Omental fat pad (tissue), 4 donors: ENCODE results near the gene TNFSF13B. TPM values are rescaled to one million over a fixed set of nuclear protein-coding genes. Genes with fewer than 3 reads are reported as not detected.
"Not testable (repeated sequence)": the region's sequence is repeated elsewhere in the genome, so short reads cannot be mapped to it uniquely, and the experiment has no call there.

Experiments
- ATAC-seq: fragments of 150-250 bp; one replicate; pipeline ENCODE4 v1.9.1; 2016; ENCODE audit warnings: mild to moderate bottlenecking, moderate library complexity; ENCODE audit not compliant: low FRiP score
- DNase-seq: peaks from one replicate; pipeline ENCODE4 v3.0.0-alpha.2; 2019; ENCODE audit warnings: low spot score
- total RNA-seq, 4 donors: library from RNA; depleted of rRNA; stranded (reverse); fragments of >200 nt; gene quantifications; one replicate each; pipeline ENCODE4 v1.1.0, GENCODE V29; 2016
- TF ChIP-seq, protein P1 (sequence below), 3 donors: fragments of 450-650 bp; IDR thresholded peaks; one replicate each; pipeline ENCODE4 v1.5.1; 2016 to 2017; ENCODE audit warnings: antibody characterized with exemption in 3 of 3, mild to moderate bottlenecking in 3 of 3, moderate library complexity in 2 of 3

TNFSF13B gene
- total RNA-seq, 4 donors from 2014 or later = 4.7 to 15.6 (median 6.6) TPM

GRCh38 chr13:108230377-108230776, 39.1 kb upstream of the TNFSF13B start:
- TF ChIP-seq, protein P1, sequence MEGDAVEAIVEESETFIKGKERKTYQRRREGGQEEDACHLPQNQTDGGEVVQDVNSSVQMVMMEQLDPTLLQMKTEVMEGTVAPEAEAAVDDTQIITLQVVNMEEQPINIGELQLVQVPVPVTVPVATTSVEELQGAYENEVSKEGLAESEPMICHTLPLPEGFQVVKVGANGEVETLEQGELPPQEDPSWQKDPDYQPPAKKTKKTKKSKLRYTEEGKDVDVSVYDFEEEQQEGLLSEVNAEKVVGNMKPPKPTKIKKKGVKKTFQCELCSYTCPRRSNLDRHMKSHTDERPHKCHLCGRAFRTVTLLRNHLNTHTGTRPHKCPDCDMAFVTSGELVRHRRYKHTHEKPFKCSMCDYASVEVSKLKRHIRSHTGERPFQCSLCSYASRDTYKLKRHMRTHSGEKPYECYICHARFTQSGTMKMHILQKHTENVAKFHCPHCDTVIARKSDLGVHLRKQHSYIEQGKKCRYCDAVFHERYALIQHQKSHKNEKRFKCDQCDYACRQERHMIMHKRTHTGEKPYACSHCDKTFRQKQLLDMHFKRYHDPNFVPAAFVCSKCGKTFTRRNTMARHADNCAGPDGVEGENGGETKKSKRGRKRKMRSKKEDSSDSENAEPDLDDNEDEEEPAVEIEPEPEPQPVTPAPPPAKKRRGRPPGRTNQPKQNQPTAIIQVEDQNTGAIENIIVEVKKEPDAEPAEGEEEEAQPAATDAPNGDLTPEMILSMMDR (IDR thresholded peaks at IDR 0.05) = no peak
- DNase-seq (no peak), ATAC-seq (no peak)

DNA sequence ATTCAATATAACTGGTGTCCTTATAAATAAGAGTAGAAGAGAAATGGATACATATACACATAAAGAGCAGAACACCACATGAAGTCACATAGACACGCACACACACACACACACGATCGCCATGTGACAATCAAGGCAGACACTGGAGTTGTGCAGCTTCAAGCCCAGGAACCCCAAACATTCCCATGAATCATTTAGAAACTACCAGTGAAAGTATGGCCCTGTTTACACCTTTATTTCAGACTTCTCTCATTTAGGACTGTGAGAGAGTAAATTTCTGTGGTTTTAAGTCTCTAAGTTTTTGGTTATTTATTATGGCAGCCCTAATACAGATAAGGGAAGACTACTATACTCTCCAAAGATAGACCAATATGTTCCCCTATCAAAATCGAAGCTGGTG, 20.4 kb upstream of the TNFSF13B start:
- TF ChIP-seq, protein P1 (IDR thresholded peaks at IDR 0.05) = no peak
- no peak for DNase-seq

GRCh38 chr13:108257248-108257647, 12.3 kb upstream of the TNFSF13B start:
- TF ChIP-seq, protein P1 (IDR thresholded peaks at IDR 0.05) = no peak
- no peak for DNase-seq
- no peak for ATAC-seq

More for the DNA sequence above, 20.4 kb upstream of the TNFSF13B start:
- no peak for ATAC-seq

- DNase-seq (no peak), ATAC-seq (no peak)
- TF ChIP-seq, protein P1 (IDR thresholded peaks at IDR 0.05) = no peak
Observed at GRCh38 chr13:108263621-108264355, 5.7 kb upstream of the TNFSF13B start.

GRCh38 chr13:108266321-108266990, 3.1 kb upstream of the TNFSF13B start:
- TF ChIP-seq, protein P1 (IDR thresholded peaks at IDR 0.05) = no peak
- ATAC-seq = no peak

GRCh38 chr13:108267347-108267746, 2.2 kb upstream of the TNFSF13B start:
- TF ChIP-seq, protein P1 (IDR thresholded peaks at IDR 0.05) = no peak
- DNase-seq = no peak
- ATAC-seq = no peak

More at GRCh38 chr13:108266321-108266990, 3.1 kb upstream of the TNFSF13B start:
- no peak for DNase-seq

- not testable (repeated sequence) for DNase-seq, ATAC-seq
Observed at GRCh38 chr13:108267855-108268254, 1.7 kb upstream of the TNFSF13B start.
